Prostate gland (tissue), 2 donors: Measurements from ENCODE around the gene ARHGAP6.

Experiments used
- CTCF ChIP-seq, 4 experiments: fragments of 200-600 bp in 2 of 4; fragments of 450-650 bp in 2 of 4; sonication (generic) in 2 of 4; IDR thresholded peaks; 1 replicate in 3 of 4; 2 replicates in 1 of 4; pipeline ENCODE4 v1.5.1; 2016 to 2019; ENCODE audit warnings: antibody characterized with exemption in 4 of 4, mild to moderate bottlenecking in 2 of 4, moderate library complexity in 2 of 4
- POLR2A ChIP-seq: fragments of 450-650 bp; IDR thresholded peaks from one replicate; pipeline ENCODE4 v1.6.1; 2016; ENCODE audit warnings: antibody characterized with exemption, mild to moderate bottlenecking
- POLR2AphosphoS5 ChIP-seq: sonication (generic); formaldehyde crosslinking; IDR thresholded peaks from one replicate; pipeline ENCODE4 v1.6.1; 2017; ENCODE audit warnings: antibody characterized with exemption

- TF ChIP-seq CTCF (IDR thresholded peaks at IDR 0.05) (no peak), POLR2A (no peak), POLR2AphosphoS5 (no peak)
These were observed 227.9 kb downstream of the ARHGAP6 start for GRCh38 chrX:11437642-11438379.
